H1 (cell line): Measurements from ENCODE around the gene C1orf56. TPM values are rescaled to one million over a fixed set of nuclear protein-coding genes. Genes with fewer than 3 reads are reported as not detected.

Source experiments
- CTCF ChIA-PET: fragments of 300-600 bp; sonication (Branson Sonifier 250); formaldehyde crosslinking; loops from one replicate; lab custom pipeline; 2021; ENCODE audit not compliant: partially characterized antibody; lab: Charles Lee
- POLR2A ChIA-PET: fragments of 300-600 bp; sonication (Branson Sonifier 250); formaldehyde crosslinking; loops from one replicate; lab custom pipeline; 2021; ENCODE audit warnings: inconsistent platforms; ENCODE audit not compliant: partially characterized antibody; lab: Charles Lee
- DNase-seq, 2 experiments: peaks; one replicate each; pipeline versions ENCODE4 v3.0.0 to v3.0.0-alpha.2; 2010 to 2022; ENCODE audit warnings: low spot score in 2 of 2, low read depth in 1 of 2, mixed read lengths in 1 of 2
- FAIRE-seq: peaks from 2 replicates; lab custom pipeline; 2011; peaks lifted over from hg19 to GRCh38; lab: Jason Lieb, UNC
- H2AFZ ChIP-seq: 2 replicates; pipeline ENCODE4 v1.8.1; 2012; ENCODE audit warnings: low read length, inconsistent platforms
- H2AK5ac ChIP-seq: 2 replicates; pipeline ENCODE4 v1.6.1; 2013; ENCODE audit warnings: low read depth, low read length
- H2BK120ac ChIP-seq: replicated peaks from 2 replicates; pipeline ENCODE3; 2013; ENCODE audit warnings: low read depth, low read length, inconsistent platforms
- H2BK12ac ChIP-seq: 2 replicates; pipeline ENCODE4 v1.6.1; 2013; ENCODE audit warnings: low read depth, low read length
- H2BK15ac ChIP-seq: 2 replicates; pipeline ENCODE4 v1.6.1; 2013; ENCODE audit warnings: low read length
- H2BK20ac ChIP-seq: 2 replicates; pipeline ENCODE4 v1.6.1; 2013; ENCODE audit warnings: low read length
- H2BK5ac ChIP-seq: 2 replicates; pipeline ENCODE4 v1.6.1; 2013; ENCODE audit warnings: low read depth, low read length
- H3K14ac ChIP-seq: 2 replicates; pipeline ENCODE4 v1.6.1; 2013; ENCODE audit warnings: inconsistent platforms; ENCODE audit not compliant: insufficient read length
- H3K18ac ChIP-seq: 2 replicates; pipeline ENCODE4 v1.6.1; 2013; ENCODE audit warnings: low read length; ENCODE audit errors: extremely low read depth
- H3K23ac ChIP-seq: 2 replicates; pipeline ENCODE4 v1.6.1; 2013; ENCODE audit warnings: inconsistent platforms; ENCODE audit not compliant: insufficient read length
- H3K23me2 ChIP-seq: 2 replicates; pipeline ENCODE4 v1.6.1; 2013; ENCODE audit warnings: low read depth, low read length
- H3K27ac ChIP-seq: 2 replicates; pipeline ENCODE4 v1.6.1; 2011; ENCODE audit warnings: low read depth, low read length, inconsistent platforms
- H3K27me3 ChIP-seq, 4 experiments: replicated peaks in 1 of 4; 1 replicate in 1 of 4; 2 replicates in 3 of 4; pipeline versions ENCODE4 v1.6.1 to v1.8.1; 2011 to 2013; ENCODE audit warnings: low read length in 3 of 4, mild to moderate bottlenecking in 3 of 4, inconsistent platforms in 2 of 4, mixed read lengths in 2 of 4, moderate library complexity in 1 of 4; ENCODE audit not compliant: control insufficient read depth in 3 of 4, insufficient read depth in 3 of 4; ENCODE audit errors: extremely low read depth in 1 of 4
- H3K36me3 ChIP-seq, 4 experiments: 2 replicates each; pipeline versions ENCODE4 v1.6.1 to v1.8.1; 2011 to 2013; ENCODE audit warnings: mild to moderate bottlenecking in 4 of 4, low read length in 3 of 4, moderate library complexity in 2 of 4, control low read depth in 1 of 4, inconsistent platforms in 1 of 4; ENCODE audit not compliant: insufficient read depth in 4 of 4, control insufficient read depth in 2 of 4
- H3K4ac ChIP-seq: replicated peaks from 2 replicates; pipeline ENCODE3; 2013; ENCODE audit warnings: low read length, low read depth, mixed read lengths, inconsistent platforms; ENCODE audit not compliant: insufficient read length
- H3K4me1 ChIP-seq, 4 experiments: replicated peaks in 1 of 4; 1 replicate in 1 of 4; 2 replicates in 3 of 4; pipeline versions ENCODE4 v1.6.1 to v1.8.1; 2011 to 2013; ENCODE audit warnings: low read length in 3 of 4, inconsistent platforms in 2 of 4, mixed read lengths in 1 of 4; ENCODE audit not compliant: insufficient read depth in 4 of 4, control insufficient read depth in 3 of 4
- H3K4me2 ChIP-seq, 2 experiments: 2 replicates each; pipeline versions ENCODE4 v1.6.1 to v1.8.1; 2011 to 2013; ENCODE audit warnings: low read depth in 2 of 2, low read length in 2 of 2, control low read depth in 1 of 2, inconsistent platforms in 1 of 2, mild to moderate bottlenecking in 1 of 2; ENCODE audit not compliant: insufficient read depth in 1 of 2
- H3K4me3 ChIP-seq, 4 experiments: fragments of 200-600, 300-600 bp in 1 of 4; sonication (generic), shearing (Covaris generic), sonication (Bioruptor Twin) in 1 of 4; 2 replicates each; pipeline versions ENCODE4 v1.5.1 to v1.8.1; 2011 to 2016; ENCODE audit warnings: low read length in 4 of 4, low read depth in 3 of 4, control low read depth in 2 of 4, inconsistent platforms in 2 of 4, mild to moderate bottlenecking in 2 of 4, mixed read lengths in 1 of 4, moderate library complexity in 1 of 4; ENCODE audit not compliant: insufficient read depth in 2 of 4; ENCODE audit errors: extremely low read depth in 1 of 4
- H3K56ac ChIP-seq: replicated peaks from 2 replicates; pipeline ENCODE3; 2013; ENCODE audit warnings: low read depth, mild to moderate bottlenecking, mixed read lengths, low read length, inconsistent platforms; ENCODE audit not compliant: insufficient read length
- H3K79me1 ChIP-seq: 2 replicates; pipeline ENCODE4 v1.6.1; 2013; ENCODE audit warnings: low read depth, low read length, control low read depth
- H3K79me2 ChIP-seq, 2 experiments: 2 replicates each; pipeline versions ENCODE4 v1.6.1 to v1.8.1; 2012 to 2013; ENCODE audit warnings: low read length in 2 of 2, mild to moderate bottlenecking in 2 of 2, inconsistent platforms in 1 of 2; ENCODE audit not compliant: insufficient read depth in 2 of 2, control insufficient read depth in 1 of 2
- H3K9ac ChIP-seq, 4 experiments: replicated peaks in 1 of 4; 1 replicate in 1 of 4; 2 replicates in 3 of 4; pipeline versions ENCODE4 v1.6.1 to v1.8.1; 2011 to 2013; ENCODE audit warnings: low read depth in 3 of 4, low read length in 3 of 4, control low read depth in 2 of 4, mild to moderate bottlenecking in 2 of 4, moderate library complexity in 2 of 4, inconsistent platforms in 1 of 4; ENCODE audit errors: extremely low read depth in 1 of 4
- H3K9me3 ChIP-seq, 2 experiments: 2 replicates each; pipeline versions ENCODE4 v1.6.1 to v1.8.1; 2012 to 2013; ENCODE audit warnings: mild to moderate bottlenecking in 2 of 2, moderate library complexity in 2 of 2, control low read depth in 1 of 2, inconsistent platforms in 1 of 2, low read depth in 1 of 2, low read length in 1 of 2, mixed read lengths in 1 of 2; ENCODE audit not compliant: insufficient read depth in 2 of 2
- H4K20me1 ChIP-seq, 2 experiments: replicated peaks in 1 of 2; 2 replicates each; pipeline versions ENCODE3 to v1.8.1; 2011 to 2013; ENCODE audit warnings: inconsistent platforms in 2 of 2, low read length in 2 of 2, mild to moderate bottlenecking in 1 of 2; ENCODE audit not compliant: insufficient read depth in 2 of 2, control insufficient read depth in 1 of 2
- H4K5ac ChIP-seq: 2 replicates; pipeline ENCODE4 v1.6.1; 2013; ENCODE audit warnings: low read length, low read depth, mixed read lengths, inconsistent platforms; ENCODE audit not compliant: insufficient read length
- H4K8ac ChIP-seq: 2 replicates; pipeline ENCODE4 v1.8.0; 2013; ENCODE audit warnings: mild to moderate bottlenecking, moderate library complexity, low read length, inconsistent platforms; ENCODE audit not compliant: insufficient read depth; ENCODE audit errors: extremely low read depth
- H4K91ac ChIP-seq: replicated peaks from 2 replicates; pipeline ENCODE3; 2013; ENCODE audit warnings: low read length, mixed read lengths, inconsistent platforms; ENCODE audit not compliant: insufficient read length
- ASH2L ChIP-seq: fragments of 200-600, 300-600 bp; sonication (generic); IDR thresholded peaks from one replicate; pipeline ENCODE4 v1.7.1; 2017; ENCODE audit warnings: low read length
- FOSL1 ChIP-seq: IDR thresholded peaks from 2 replicates; pipeline ENCODE4 v1.6.1; 2011; ENCODE audit warnings: mild to moderate bottlenecking, low read depth, low read length, moderate library complexity; ENCODE audit not compliant: insufficient read depth
- MAX ChIP-seq: IDR thresholded peaks from 2 replicates; pipeline ENCODE4 v1.6.1; 2012; ENCODE audit warnings: inconsistent platforms
- RXRA ChIP-seq: IDR thresholded peaks from 2 replicates; pipeline ENCODE4 v1.6.1; 2011; ENCODE audit warnings: low read depth, mild to moderate bottlenecking, low read length, moderate library complexity; ENCODE audit not compliant: insufficient read depth
- SUZ12 ChIP-seq: fragments of 200-600 bp; sonication (generic); IDR thresholded peaks from 2 replicates; pipeline ENCODE4 v1.6.1; 2012; ENCODE audit warnings: mild to moderate bottlenecking, inconsistent platforms, low read length, moderate library complexity, mixed read lengths
- TEAD4 ChIP-seq: IDR thresholded peaks from 2 replicates; pipeline ENCODE4 v1.6.1; 2012; ENCODE audit warnings: low read depth, low read length, inconsistent platforms, mixed read lengths
- YY1 ChIP-seq: IDR thresholded peaks from 2 replicates; pipeline ENCODE4 v1.6.1; 2011; ENCODE audit warnings: low read depth, mild to moderate bottlenecking, low read length
- WGBS, 2 experiments: shearing (Covaris generic) in 1 of 2; methylation state at CpG; one replicate each; pipeline versions ENCODE4 v1.1.6 to v1.1.7; 2013 to 2015; ENCODE audit warnings: low lambda C conversion rate in 2 of 2, mixed read lengths in 2 of 2, inconsistent platforms in 1 of 2, low coverage in 1 of 2, missing lambda C conversion rate in 1 of 2; ENCODE audit not compliant: insufficient replicate concordance in 2 of 2, insufficient coverage in 1 of 2, insufficient read length in 1 of 2; ENCODE audit errors: extremely low coverage in 1 of 2, missing lambda C conversion rate in 1 of 2; 5-methylcytosine and 5-hydroxymethylcytosine counted together
- polyA plus RNA-seq, 7 experiments: library from polyadenylated mRNA; depleted of rRNA in 3 of 7; stranded (reverse) in 5 of 7; unstranded in 2 of 7; fragments of >200 nt in 5 of 7; fragments of 200-250 nt in 2 of 7; gene quantifications; 1 replicate in 5 of 7; 2 replicates in 1 of 7; 4 replicates in 1 of 7; pipeline versions ENCODE4 v1.2.1 to v1.2.3, GENCODE V29; 2011 to 2013; ENCODE audit warnings: missing spikeins in 2 of 7, mixed read lengths in 2 of 7
- total RNA-seq: library from RNA; stranded (reverse); fragmentation: NEBNext Ultra II Directional; extraction: Animal tissue kit (Norgen Biotek cat#: 25700); gene quantifications from 2 replicates; pipeline ENCODE4 v1.2.1, GENCODE V29; 2021

C1orf56 gene
- total and polyA plus RNA-seq, 2 of the 8 experiments (the other 6 are each of a cell fraction or from before 2014, with no cell fraction given) = 3.0 to 3.4 TPM

GRCh38 chr1:151056149-151056548 lies 8.6 kb downstream of the C1orf56 start:
- Histone ChIP-seq H3K4ac (no peak overlapping the region), H3K79me1 (peaks cover 12% of the 10 kb centered on the region), H3K23ac (no peak overlapping the region), H3K27me3 (no peaks in the 10 kb centered on the region), H3K23me2 (peaks cover 13% of the 10 kb centered on the region; the same call in 1 of the 2 replicates), H3K4me3 (no peak overlapping the region), H3K9me3 (no peaks in the 10 kb centered on the region), H4K8ac (no peak overlapping the region), H2AK5ac (no peak overlapping the region), H4K91ac (no peak overlapping the region), H2AFZ (no peak overlapping the region), H2BK15ac (no peak overlapping the region), H3K4me1 (peaks cover 4 to 9% (median 6%) of the 10 kb centered on the region in 4 experiments; a peak in 6 of 7 replicates), H3K56ac (no peak overlapping the region), H2BK5ac (no peak overlapping the region), H3K36me3 (peaks cover 18 to 51% (median 40%) of the 10 kb centered on the region in 4 experiments), H3K27ac (no peak overlapping the region), H3K14ac (no peak overlapping the region), H3K79me2 (peaks cover 7 to 41% of the 10 kb centered on the region in 2 experiments), H4K20me1 (peaks cover 0 to 10% of the 10 kb centered on the region in 2 experiments), H3K18ac (no peak overlapping the region), H4K5ac (no peak overlapping the region), H3K9ac (no peak overlapping the region), H2BK12ac (no peak overlapping the region), H2BK120ac (no peak overlapping the region), H3K4me2 (no peak overlapping the region), H2BK20ac (no peak overlapping the region)
- no peak for FAIRE-seq
- TF ChIP-seq MAX (no peak), ASH2L (no peak), RXRA (no peak), YY1 (no peak), SUZ12 (no peak), FOSL1 (no peak), TEAD4 (no peak)
- WGBS, 2 experiments = 36% methylated on average over 2 of the region's 2 CpGs; no CpG with 5 or more reads in 1 of the 2 experiments
- POLR2A ChIA-PET = interaction anchor here (9.1 kb wide), 1 partner anchor 8 kb away, joined by 107 read pairs; the partner anchor contains the start of gene C1orf56
- no peak for DNase-seq
- CTCF ChIA-PET = interaction anchor here (1.1 to 7.3 kb wide), 5 partner anchors 9 to 32 kb away, joined by 3 to 95 read pairs (median 5); partner anchors contain the start of genes C1orf56 and GABPB2
